Mesendoderm (in vitro differentiated cells): ENCODE data around the gene CLIC4.
A peak's percentile ranks its signal among the peaks of the same experiment; 100 is the strongest.
"Not testable (repeated sequence)": the region's sequence is repeated elsewhere in the genome, so short reads cannot be mapped to it uniquely, and the experiment has no call there.

ENCODE experiments used
- DNase-seq: peaks from one replicate; pipeline ENCODE4 v3.0.0; 2013
- H2AK5ac ChIP-seq: 2 replicates; pipeline ENCODE4 v1.6.1; 2013; ENCODE audit warnings: low read length, inconsistent platforms
- H2BK120ac ChIP-seq: 2 replicates; pipeline ENCODE4 v1.6.1; 2013; ENCODE audit warnings: low read depth, mild to moderate bottlenecking, low read length, moderate library complexity, mixed read lengths
- H2BK15ac ChIP-seq: replicated peaks from 2 replicates; pipeline ENCODE4 v1.6.1; 2013; ENCODE audit warnings: low read depth, mild to moderate bottlenecking, moderate library complexity
- H2BK5ac ChIP-seq: 2 replicates; pipeline ENCODE4 v1.6.1; 2013; ENCODE audit warnings: low read length, inconsistent platforms
- H3K18ac ChIP-seq: 2 replicates; pipeline ENCODE4 v1.6.1; 2013; ENCODE audit warnings: mild to moderate bottlenecking, low read length, mixed read lengths
- H3K23ac ChIP-seq: one replicate; pipeline ENCODE4 v1.6.1; 2013; ENCODE audit warnings: low read length
- H3K27ac ChIP-seq: 2 replicates; pipeline ENCODE4 v1.5.1; 2013; ENCODE audit warnings: low read depth, mild to moderate bottlenecking, inconsistent platforms, low read length, moderate library complexity
- H3K27me3 ChIP-seq: 2 replicates; pipeline ENCODE4 v1.6.1; 2013; ENCODE audit warnings: low read length, control low read depth, mild to moderate bottlenecking, inconsistent platforms; ENCODE audit not compliant: insufficient read depth, poor library complexity
- H3K36me3 ChIP-seq: 2 replicates; pipeline ENCODE4 v1.6.1; 2013; ENCODE audit warnings: low read length, inconsistent platforms; ENCODE audit not compliant: control insufficient read depth, insufficient read depth
- H3K4ac ChIP-seq: one replicate; pipeline ENCODE4 v1.6.1; 2013; ENCODE audit warnings: low read depth, mild to moderate bottlenecking, low read length, moderate library complexity
- H3K4me1 ChIP-seq: 2 replicates; pipeline ENCODE4 v1.6.1; 2013; ENCODE audit warnings: low read depth, low read length, inconsistent platforms; ENCODE audit not compliant: control insufficient read depth
- H3K4me2 ChIP-seq: 2 replicates; pipeline ENCODE4 v1.6.1; 2013; ENCODE audit warnings: low read length
- H3K4me3 ChIP-seq: 2 replicates; pipeline ENCODE4 v1.5.1; 2013; ENCODE audit warnings: mild to moderate bottlenecking, low read length
- H3K56ac ChIP-seq: one replicate; pipeline ENCODE4 v1.6.1; 2013; ENCODE audit warnings: low read length
- H3K79me1 ChIP-seq: 2 replicates; pipeline ENCODE4 v1.6.1; 2013; ENCODE audit warnings: low read length, inconsistent platforms
- H3K79me2 ChIP-seq: 2 replicates; pipeline ENCODE4 v1.6.1; 2013; ENCODE audit warnings: mild to moderate bottlenecking, low read length; ENCODE audit not compliant: control insufficient read depth, insufficient read depth
- H3K9ac ChIP-seq: 2 replicates; pipeline ENCODE4 v1.6.1; 2013; ENCODE audit warnings: low read length, inconsistent platforms
- H4K5ac ChIP-seq: one replicate; pipeline ENCODE4 v1.6.1; 2013; ENCODE audit warnings: low read length
- H4K8ac ChIP-seq: one replicate; pipeline ENCODE4 v1.6.1; 2013; ENCODE audit warnings: low read depth, mild to moderate bottlenecking, control low read depth, low read length, moderate library complexity
- WGBS: extraction: QIAGEN DNeasy Blood & Tissue Kit; methylation state at CpG from one replicate; pipeline ENCODE4 v1.1.7; 2013; ENCODE audit warnings: low lambda C conversion rate, missing lambda C conversion rate; ENCODE audit not compliant: insufficient coverage; ENCODE audit errors: extremely low coverage; 5-methylcytosine and 5-hydroxymethylcytosine counted together

CLIC4 gene

DNA sequence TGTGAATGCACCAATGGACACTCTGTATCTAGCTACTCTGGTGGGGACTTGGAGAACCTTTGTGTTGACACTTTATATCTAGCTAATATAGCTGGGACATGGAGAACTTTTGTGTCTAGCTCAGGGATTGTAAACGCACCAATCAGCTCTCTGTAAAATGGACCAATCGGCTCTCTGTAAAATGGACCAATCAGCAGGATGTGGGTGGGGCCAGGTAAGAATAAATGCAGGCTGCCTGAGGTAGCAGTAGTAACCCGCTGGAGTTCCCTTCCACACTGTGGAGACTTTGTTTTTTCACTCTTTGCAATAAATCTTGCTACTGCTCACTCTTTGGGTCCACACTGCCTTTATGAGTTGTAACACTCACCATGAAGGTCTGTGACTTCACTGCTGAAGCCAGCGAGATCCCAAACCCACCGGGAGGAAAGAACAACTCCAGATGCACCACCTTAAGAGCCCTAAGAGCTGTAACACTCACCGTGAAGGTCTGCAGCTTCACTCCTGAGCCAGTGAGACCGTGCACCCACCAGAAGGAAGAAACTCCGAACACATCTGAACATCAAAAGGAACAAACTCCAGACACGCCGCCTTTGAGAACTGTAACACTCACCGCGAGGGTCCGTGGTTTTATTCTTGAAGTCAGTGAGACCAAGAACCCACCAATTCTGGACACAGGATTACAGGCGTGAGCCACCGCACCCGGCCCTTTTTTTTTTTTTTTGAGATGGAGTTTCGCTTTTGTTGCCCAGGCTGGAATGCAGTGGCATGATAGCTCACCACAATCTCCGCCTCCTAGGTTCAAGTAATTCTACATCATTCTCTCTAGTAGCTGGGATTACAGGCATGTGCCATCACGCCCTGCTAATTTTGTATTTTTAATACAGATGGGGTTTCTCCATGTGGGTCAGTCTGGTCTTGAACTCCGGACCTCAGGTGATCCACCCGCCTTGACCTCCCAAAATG, 22.9 kb upstream of the CLIC4 start:
- not testable (repeated sequence) for H3K23ac ChIP-seq, H4K5ac ChIP-seq, H3K4me3 ChIP-seq, H3K4me2 ChIP-seq, H3K79me2 ChIP-seq, H3K9ac ChIP-seq, H2BK5ac ChIP-seq, DNase-seq, H3K36me3 ChIP-seq, H3K79me1 ChIP-seq, H2BK15ac ChIP-seq, H2BK120ac ChIP-seq, H3K4me1 ChIP-seq, H3K27me3 ChIP-seq, H3K4ac ChIP-seq, H4K8ac ChIP-seq, H3K27ac ChIP-seq, H3K18ac ChIP-seq, H3K56ac ChIP-seq, H2AK5ac ChIP-seq
- no CpG with 5 or more reads among the region's 21 CpGs for WGBS

DNA sequence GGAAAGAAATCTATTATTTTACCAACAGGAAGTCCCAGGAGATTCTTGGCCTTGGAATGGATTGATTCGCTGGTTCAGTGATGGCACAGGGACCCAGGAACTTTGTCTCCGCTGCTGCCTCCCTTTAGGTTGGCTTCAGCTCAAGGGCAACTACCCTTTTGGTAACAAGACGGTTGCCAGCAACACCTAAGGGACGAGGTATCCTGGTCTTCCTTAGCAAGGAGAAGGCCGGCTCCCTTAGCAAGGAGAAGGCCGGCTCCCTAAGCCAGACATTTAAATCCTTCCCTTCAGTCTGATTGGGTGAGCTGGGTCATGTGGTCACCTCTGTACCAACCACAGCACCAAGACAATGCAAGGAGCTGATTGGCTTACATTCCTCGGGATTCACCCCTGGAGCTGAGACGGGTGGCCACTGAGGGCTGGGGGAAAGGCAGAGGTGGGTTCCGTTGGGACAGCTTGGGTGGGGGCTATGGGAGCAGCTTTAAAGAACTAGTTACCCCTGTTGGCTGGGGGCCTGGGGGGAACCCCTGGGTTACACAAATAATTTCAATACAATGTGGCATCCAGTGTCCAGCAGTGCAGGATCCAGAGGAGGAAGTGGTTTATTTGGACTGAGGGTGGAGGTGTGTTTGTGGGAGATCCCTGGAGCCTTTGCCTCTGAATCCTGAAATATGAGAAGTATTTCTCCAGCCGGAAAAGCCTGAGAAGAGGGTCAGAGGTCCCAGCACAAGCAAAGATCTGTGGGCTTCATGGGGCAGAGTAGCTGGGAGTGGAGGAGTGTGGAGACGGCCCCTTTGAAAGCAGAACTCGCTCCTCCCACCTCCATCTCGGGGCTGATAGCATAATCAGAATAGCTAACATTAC, 20.7 kb upstream of the CLIC4 start:
- Histone ChIP-seq H3K36me3 (no peaks in the 10 kb centered on the region), H3K9ac (peak overlapping the region; percentile 44), H4K5ac (no peak overlapping the region), H4K8ac (no peak overlapping the region), H3K56ac (peak overlapping the region; percentile 61), H3K79me2 (no peaks in the 10 kb centered on the region), H2BK5ac (peak overlapping the region; percentile 57), H3K4me2 (no peak overlapping the region), H3K4ac (peak overlapping the region; percentile 82), H3K27ac (peak overlapping the region; percentile 82), H3K79me1 (no peaks in the 10 kb centered on the region), H2AK5ac (no peak overlapping the region), H3K27me3 (no peaks in the 10 kb centered on the region), H3K4me3 (no peak overlapping the region), H2BK120ac (peak overlapping the region; percentile 37), H3K23ac (no peak overlapping the region), H3K18ac (peak overlapping the region; percentile 15), H2BK15ac (no peak overlapping the region), H3K4me1 (peaks cover 3% of the 10 kb centered on the region)
- peak; percentile 93 for DNase-seq
- no CpG with 5 or more reads among the region's 13 CpGs for WGBS

DNA sequence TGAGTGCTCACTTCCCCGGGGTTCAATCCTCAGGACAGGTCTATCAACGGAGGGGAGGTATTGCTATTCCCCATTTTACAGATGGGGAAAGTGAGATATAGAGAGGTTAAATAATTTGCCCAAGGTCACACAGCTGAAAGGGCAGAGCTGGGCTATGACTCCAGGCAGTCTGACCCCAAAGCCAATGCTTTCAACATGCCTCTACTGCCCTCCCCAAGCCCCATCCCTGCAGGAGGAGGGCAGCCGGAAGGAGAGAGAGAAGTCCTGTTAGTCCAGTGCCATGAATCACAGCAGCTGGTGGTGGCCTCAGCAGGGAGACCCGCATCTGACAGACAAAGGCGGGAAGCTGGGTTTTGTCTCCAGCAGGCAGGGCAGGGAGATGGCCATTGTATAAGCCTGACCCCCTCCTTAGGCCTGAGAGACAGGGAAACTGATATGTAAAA, 20.0 kb upstream of the CLIC4 start:
- no peaks in the 10 kb centered on the region for H3K27me3 ChIP-seq
- H4K5ac ChIP-seq = no peak overlapping the region
- peak overlapping the region; percentile 44 for H3K9ac ChIP-seq
- peak overlapping the region; percentile 57 for H2BK5ac ChIP-seq
- H3K56ac ChIP-seq = peak overlapping the region; percentile 61
- H3K36me3 ChIP-seq = no peaks in the 10 kb centered on the region
- no peak overlapping the region for H3K4ac ChIP-seq
- peaks cover 3% of the 10 kb centered on the region for H3K4me1 ChIP-seq
- H3K23ac ChIP-seq = no peak overlapping the region
- H3K27ac ChIP-seq = peak overlapping the region; percentile 90
- H3K18ac ChIP-seq = peak overlapping the region; percentile 15
- peak; percentile 97 for DNase-seq
- H3K79me1 ChIP-seq = no peaks in the 10 kb centered on the region
- H3K4me3 ChIP-seq = no peak overlapping the region
- WGBS = no CpG with 5 or more reads among the region's 5 CpGs
- no peak overlapping the region for H3K4me2 ChIP-seq
- peak overlapping the region; percentile 37 for H2BK120ac ChIP-seq
- H2AK5ac ChIP-seq = no peak overlapping the region
- H4K8ac ChIP-seq = no peak overlapping the region
- H2BK15ac ChIP-seq = no peak overlapping the region
- H3K79me2 ChIP-seq = no peaks in the 10 kb centered on the region

DNA sequence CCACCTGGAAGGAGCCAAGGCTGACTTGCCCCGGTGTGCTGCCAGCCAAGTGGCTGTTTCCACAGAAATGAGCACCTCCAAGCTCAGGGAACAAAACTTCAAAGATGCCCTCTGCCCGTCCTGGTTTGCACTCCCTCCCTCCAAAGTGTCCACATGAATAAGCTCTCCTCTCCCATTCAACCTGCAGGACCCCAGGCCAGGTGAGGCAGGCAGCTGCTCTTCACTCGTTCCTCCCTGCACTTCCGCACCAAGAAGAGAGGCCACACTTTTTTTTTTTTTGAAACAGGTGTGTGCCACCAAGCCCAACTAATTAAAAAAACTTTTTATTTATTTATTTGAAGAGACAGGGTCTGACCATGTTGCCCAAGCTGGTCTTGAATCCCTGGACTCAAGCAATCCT, 18.5 kb upstream of the CLIC4 start:
- H4K5ac ChIP-seq = no peak overlapping the region
- H3K9ac ChIP-seq = no peak overlapping the region
- H3K4me3 ChIP-seq = no peak overlapping the region
- no peak overlapping the region for H3K27ac ChIP-seq
- DNase-seq = no peak
- H3K4ac ChIP-seq = peak overlapping the region; percentile 46
- no peak overlapping the region for H3K23ac ChIP-seq
- H2BK5ac ChIP-seq = peak overlapping the region; percentile 84
- no peaks in the 10 kb centered on the region for H3K36me3 ChIP-seq
- H2AK5ac ChIP-seq = peak overlapping the region; percentile 92
- H3K18ac ChIP-seq = peak overlapping the region; percentile 83
- H3K79me1 ChIP-seq = no peaks in the 10 kb centered on the region
- H3K56ac ChIP-seq = peak overlapping the region; percentile 70
- peak overlapping the region; percentile 87 for H2BK15ac ChIP-seq
- no peak overlapping the region for H4K8ac ChIP-seq
- peaks cover 7% of the 10 kb centered on the region for H3K4me1 ChIP-seq
- no peaks in the 10 kb centered on the region for H3K79me2 ChIP-seq
- H3K27me3 ChIP-seq = no peaks in the 10 kb centered on the region
- no peak overlapping the region for H3K4me2 ChIP-seq
- no peak overlapping the region for H2BK120ac ChIP-seq
- no CpG with 5 or more reads among the region's 4 CpGs for WGBS

DNA sequence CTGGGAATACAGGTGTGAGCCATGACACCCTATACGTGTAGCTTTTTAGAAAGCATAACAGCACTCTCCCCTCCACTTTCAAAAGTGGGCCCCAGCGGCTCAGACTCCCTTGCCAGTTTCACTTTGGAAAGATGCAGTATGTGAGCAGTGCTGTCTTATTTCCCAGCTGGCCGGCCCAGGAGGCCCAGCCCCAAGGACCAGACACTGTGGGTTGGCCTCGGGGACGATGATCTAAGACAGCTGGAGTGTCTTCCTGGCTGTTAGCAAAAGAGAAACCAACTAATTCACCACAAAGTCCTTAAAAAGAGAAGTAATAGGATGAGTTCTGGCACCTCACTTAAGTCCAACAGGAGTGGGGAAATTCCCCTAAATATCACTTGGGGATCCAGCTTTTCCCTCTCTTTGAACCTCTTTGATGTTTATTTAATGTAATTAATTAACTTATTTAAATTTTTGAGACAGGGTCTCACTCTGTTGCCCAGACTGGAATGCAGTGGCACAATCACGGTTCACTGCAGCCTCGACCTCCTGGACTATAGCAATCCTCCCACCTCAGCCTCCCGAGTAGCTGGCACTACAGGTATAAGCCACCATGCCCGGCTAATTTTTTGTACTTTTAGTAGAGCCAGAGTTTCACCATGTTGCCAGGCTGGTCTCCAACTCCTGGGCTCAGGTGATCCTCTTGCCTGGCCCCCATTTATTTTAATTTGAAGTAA, 17.6 kb upstream of the CLIC4 start:
- Histone ChIP-seq H3K23ac (no peak overlapping the region), H3K36me3 (no peaks in the 10 kb centered on the region), H3K79me1 (no peaks in the 10 kb centered on the region), H4K8ac (no peak overlapping the region), H3K9ac (no peak overlapping the region), H2BK120ac (no peak overlapping the region), H3K56ac (no peak overlapping the region), H3K4me1 (peaks cover 7% of the 10 kb centered on the region), H3K4me2 (no peak overlapping the region), H3K18ac (peak overlapping the region; percentile 65), H2BK5ac (no peak overlapping the region), H3K4me3 (no peak overlapping the region), H4K5ac (no peak overlapping the region), H3K4ac (no peak overlapping the region), H2BK15ac (no peak overlapping the region), H3K27ac (no peak overlapping the region), H3K27me3 (no peaks in the 10 kb centered on the region), H3K79me2 (no peaks in the 10 kb centered on the region), H2AK5ac (no peak overlapping the region)
- DNase-seq = no peak
- WGBS = no CpG with 5 or more reads among the region's 9 CpGs
